Measurements from ENCODE around the gene BICC1. TPM values are rescaled to one million over a fixed set of nuclear protein-coding genes. Genes with fewer than 3 reads are reported as not detected.

Gene BICC1
- polyA plus RNA-seq, 3 donors = 68.7 to 110 (median 73.0) TPM

DNA sequence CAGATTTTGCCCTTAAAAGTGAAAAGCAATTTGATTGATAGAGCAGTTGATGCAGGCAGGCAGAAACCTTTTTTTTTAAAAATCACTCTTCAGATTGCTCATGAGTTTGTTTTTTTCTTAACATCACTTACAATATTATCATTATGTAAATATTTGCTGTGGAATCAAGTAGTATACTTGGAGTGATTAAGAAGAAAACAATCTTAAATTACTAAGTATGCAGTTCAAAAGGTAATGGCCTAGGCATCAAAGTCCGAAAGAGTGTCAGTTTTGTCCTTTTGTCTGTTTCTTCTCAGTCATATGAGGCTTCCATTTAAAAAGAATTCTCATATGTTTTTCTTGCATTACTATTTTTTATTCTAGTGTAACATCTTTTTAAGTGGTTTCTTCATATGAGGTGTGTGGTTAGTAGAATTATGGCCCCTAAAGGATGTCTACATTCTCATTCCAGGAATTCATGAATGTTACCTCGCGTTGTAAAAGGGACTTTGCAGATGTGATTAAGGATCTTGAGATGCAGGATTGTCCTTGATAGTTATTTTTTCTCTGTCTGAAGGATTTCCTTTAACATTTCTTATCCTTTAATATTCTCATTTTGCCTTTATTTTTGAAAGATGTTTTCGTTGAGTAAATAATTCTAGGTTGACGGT, 44.0 kb downstream of the BICC1 start:
- DNase-seq = no peak

DNA sequence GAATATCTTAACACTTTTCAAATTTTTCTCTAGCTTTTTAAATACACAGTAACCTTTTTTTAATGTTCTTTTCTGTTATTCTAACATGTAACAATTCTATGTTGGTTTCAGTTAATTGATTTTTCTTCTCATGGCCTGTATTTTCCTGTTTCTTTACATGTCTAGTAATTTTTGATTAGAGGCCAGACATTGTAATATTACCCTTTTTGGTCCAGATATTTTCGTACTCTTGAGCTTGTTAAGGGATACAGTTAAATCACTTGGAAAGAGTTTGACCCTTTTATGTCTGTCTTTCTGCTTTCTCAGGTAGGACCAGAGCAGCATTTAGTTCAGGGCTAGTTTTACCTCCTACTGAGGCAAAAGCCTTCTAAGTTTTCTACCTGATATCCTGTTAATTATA, 45.0 kb downstream of the BICC1 start:
- DNase-seq = no peak

DNA sequence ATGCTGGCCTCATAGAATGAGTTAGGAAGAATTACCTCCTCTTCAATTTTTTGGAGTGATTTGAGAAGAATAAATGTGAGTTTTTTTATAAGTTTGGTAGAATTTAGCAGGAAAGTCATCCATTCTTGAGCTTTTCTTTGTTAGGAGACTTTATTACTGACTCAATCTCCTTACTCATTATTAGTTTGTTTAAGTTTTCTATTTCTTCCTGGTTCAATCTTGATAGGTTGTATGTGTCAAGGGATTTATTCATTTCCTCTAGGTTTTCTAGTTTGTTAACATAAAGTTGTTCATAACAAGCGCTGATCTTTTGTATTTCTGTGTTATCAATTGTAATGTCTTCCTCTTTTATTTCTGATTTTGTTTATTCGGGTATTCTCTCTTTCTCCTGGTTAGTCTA, 47.4 kb downstream of the BICC1 start:
- DNase-seq = no peak

DNA sequence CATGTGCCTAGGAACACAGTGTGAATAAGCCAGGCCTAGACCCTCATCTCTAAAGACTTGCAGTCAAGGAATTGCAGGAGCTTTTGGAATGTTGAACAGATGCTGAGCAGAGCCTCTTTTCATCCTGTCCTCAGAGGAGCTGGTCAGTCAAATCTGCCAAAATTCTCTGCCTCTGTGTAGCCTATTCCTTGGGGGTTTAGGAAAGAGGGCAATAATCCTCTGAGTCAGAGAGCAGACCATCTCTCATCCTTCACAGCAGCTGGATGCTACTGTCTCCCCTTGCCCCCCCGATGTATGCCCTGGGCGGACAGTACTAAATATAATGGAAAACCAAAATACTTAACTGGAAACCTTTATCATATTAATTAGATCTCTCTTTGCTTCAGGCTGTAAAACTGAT, 52.6 kb downstream of the BICC1 start:
- no peak for DNase-seq

DNA sequence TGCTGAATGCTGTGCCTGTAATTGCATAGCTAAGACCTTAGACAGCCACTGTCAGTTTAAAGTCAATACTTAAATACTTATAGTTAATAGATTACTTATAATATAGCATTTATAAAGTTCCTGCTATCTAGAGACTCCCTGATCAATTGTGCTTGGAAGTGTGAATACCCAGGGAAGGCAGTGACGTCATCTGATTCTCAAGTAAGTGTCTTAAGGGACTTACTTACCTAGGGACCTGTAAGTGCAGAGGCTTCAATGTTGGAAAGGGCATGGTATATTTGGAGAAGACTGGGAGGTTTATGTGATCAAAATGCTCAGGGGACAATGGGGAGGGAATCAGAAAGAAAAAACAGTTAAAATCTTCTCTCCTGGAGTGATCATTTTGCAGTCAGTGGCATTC, 55.0 kb downstream of the BICC1 start:
- no peak for DNase-seq

DNA sequence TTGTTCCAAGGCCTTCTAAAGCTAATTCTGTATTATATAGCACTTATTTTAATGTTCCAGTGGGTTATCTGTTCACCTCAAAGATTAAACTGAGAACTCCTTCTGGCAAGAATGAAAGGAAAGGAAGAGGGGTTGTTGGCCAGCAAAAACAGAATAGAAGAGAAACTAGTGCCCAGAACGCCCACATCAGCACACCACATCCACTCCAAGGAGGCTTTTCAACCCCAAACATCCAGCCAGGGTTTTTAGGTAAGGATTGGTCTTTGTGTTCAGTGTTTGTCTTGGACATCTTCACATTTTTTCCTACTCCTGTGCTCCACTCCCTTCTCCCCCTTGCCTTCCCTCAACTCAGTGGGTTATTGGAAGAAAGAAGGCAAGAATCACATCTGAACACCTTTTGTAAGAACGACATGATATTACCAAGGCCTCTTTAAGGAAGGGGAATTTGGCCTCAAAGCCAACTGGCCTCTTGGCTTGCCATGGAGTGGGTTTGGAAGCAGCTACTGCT, 55.8 kb downstream of the BICC1 start:
- DNase-seq = no peak

DNA sequence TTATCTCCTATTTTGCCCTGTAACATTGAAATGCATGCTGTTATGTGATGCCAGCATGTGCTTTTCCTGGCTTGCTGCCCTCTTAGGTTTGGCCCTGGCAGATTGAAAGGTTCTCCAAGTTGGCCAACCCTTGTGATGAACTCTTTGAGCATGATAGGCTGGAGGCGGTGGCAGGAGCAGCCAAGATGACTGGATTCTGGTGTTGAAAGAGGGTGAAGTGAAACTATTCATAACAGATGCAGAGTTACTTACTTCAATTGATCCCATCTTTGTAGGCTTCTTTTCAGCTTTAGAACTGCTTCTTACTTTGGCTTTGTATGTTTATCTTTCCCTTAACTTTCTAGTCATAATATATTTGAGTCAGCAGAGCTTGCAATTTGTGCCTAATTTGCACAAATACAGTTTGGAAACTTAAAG, 57.6 kb downstream of the BICC1 start:
- DNase-seq = no peak

DNA sequence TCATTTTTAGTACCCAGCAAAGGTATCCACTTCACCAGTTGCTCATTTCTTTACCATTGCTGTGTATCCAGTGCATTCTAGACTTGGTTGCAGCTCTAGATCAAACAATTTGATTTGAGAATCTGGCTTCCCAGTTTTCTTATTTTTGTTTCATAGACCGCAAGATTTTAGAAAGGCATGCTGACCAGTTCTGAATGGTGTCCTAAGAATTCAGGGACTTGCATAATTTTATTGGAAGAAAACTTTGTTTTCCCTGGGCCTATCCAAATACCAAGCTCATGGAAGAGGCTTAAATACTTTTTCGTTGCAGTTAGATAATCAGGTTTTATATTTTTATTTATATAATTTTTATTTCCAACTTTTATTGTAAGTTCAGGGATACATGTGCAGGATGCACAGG, 58.3 kb downstream of the BICC1 start:
- DNase-seq = no peak

DNA sequence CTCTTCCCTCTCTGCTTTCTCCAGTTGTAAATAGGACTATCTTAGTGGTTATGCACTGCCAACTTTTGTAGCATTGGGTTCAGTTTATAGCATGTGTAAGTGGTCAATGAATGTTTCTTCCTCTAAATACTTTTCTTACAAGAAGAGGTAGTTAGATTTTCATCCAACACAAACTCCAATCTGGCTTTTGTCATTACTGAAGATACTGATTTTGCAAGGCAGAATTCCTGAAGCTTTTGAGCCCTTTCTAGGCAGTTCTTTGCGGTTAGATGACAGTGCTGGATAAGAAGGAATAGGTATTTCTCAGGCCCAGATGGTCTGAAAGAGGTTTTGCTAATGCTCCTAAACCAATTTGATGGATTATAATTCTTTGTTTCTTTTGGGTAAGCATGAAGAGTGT, 60.5 kb downstream of the BICC1 start:
- no peak for DNase-seq

DNA sequence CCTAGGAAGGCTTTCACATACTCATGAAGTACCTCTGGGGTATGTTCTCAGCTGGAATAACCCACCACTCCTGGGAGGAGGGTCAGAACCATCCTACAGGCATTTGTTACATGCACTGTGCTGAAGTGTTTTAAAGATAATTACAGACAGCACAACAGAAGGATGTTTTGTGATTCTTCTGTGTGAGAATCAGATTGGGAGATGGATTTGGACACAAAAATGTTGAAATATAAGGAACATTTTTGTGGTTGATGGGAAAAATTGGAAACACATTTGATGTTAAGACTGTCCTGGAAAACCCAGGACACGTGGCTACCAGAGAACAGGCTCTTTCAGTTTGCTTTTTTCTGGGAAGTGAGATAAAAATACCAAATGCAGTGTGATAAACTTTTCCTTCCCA, 61.4 kb downstream of the BICC1 start:
- DNase-seq = no peak

DNA sequence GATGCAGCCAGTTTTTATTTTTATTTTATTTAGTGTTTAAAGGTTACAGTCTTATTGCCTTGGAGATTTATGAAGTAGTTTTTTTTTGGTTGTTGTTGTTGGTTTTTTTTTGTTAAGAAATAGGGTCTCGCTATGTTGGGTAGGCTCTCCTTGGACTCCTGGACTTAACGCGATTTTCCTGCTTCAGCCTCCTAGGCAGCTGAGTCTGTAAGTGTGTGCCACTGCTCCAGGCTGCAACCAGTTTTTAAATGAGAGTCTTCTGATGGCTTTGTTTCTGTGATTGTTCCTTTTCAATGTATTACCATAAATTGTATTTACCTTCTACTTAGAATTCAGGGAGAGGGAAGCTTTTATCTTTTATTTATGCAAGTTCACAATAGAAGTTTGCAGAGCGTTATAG, 62.8 kb downstream of the BICC1 start:
- DNase-seq = no peak

DNA sequence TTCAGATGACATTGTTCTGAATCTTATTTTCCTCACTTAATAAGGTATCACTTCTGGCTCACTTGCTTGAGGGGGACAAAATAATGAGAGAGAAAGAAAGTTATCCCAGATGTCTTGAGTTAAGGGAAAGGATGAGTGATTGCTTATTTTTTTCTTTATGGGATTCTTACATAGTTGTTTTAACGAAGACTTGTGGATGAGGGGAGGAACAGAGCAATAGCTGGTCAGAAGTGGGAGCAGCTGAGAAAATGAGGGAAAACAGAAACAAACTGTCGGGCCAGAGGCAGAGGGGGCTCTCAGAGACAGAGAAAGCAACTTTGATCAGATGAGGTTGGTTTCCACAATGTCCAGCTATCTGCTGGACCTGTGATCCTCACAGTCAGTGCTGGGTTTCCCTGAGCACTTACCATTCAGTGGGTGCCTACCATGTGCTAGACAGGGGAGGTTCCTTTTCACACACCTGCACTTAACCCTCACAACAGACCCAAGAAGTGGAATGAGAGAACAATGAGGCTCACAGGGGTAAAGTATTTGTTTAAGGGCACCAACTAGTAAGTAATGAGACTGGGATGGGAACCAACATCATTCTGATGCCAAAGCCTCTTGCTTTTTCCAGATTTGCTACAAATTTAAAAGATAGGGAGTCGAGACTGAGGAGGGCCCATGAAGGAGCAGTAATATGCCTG, 64.2 kb downstream of the BICC1 start:
- no peak for DNase-seq

DNA sequence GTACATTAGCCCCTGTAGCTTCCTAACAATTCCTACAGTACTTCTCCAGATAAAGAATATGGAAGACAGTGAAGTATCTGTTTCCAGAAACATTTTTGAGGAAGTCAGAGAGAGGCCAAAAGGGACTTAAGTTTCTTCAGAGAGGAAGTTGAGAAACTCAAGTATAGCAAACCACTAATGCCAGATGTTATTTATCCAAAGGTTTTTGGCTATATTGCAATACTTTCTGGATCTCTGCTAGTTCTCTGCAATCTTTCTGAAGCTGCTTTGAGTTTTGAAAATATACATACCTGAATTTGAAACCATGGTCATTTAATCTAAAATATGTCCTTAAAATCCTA, 64.7 kb downstream of the BICC1 start:
- peak; percentile 45 for DNase-seq

DNA sequence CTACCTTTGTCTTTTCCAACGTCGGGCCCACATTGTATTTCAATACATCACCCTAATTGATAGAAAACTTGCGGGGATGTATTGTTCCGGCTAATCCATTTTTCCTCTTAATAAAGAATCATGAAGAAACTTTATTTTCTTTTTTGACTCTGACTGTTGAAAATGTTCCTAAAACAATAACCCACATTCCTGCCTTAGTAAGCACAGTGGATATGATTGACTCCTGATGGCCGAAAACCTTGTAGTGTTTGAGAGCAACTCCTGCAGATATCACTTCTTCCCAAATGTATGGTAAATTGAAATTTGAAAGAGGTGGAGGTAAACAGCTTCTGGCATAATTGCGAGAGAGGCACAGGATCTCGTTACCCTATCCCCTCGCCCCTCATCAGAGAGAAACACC, 65.7 kb downstream of the BICC1 start:
- DNase-seq = no peak

DNA sequence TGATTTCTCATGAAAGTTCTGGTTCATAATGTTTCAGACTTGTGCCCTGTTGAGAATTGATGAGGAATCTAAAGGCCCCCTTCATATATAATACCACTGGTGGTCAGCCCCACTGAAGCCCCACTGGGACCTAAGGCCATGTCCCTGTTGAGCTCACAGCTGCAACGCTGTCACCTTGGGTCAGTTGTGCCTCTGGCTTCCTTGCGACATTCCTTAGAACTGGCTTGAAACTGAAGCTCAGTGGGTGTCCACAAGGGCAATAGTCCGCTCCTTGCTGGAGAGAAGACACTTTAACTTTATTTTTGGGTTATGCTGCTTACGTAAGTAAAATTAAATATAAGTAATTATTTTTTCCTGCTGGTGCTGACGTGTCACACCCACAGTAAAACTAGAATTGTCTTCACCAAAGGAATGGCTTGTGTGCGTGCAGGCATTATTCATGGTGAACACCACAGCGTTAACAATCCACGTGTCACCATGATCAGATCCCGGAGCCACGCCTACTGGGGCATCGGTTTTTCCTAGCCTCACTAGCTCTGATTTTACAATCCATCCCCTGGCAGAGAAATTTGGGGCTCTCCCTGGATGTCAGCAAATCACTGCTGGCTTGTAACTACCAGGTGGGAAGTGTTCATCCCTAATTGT, 66.5 kb downstream of the BICC1 start:
- DNase-seq = no peak

DNA sequence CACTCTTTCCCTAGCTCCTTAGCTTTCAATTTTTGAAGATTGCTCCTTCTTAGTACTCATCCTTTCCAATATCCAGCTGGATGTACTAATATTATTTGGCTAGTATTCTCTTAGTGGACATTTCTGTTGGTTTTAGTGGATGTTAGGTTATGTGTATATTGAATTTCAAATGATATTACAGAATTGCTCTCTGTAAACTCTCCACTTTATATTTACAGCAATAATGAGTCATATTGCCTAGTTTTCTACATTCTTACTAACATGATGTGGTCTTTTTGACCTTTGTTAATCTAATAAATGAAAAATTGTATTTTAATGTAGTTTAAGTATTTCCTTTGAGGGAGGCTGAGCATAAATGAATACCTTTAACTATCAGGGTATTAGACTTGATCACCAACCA, 69.4 kb downstream of the BICC1 start:
- no peak for DNase-seq

DNA sequence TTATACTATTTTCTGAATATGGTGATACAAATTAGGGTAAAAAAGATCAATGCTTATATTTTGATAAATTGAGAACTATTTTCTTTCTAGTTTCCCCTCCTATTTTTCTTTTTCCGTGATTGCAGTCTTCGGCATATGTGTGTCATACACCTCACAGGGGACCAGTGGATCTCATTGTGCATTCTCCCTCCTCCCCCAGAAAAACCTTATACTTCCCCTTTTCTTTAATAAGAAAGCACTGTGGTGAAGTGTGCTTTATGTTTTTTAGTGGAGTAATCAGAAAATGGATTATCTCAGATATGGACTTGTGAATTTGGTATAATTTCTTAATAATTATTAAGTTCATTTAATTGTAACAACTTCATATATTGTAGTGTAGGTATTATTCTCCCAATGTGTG, 72.8 kb downstream of the BICC1 start:
- no peak for DNase-seq

DNA sequence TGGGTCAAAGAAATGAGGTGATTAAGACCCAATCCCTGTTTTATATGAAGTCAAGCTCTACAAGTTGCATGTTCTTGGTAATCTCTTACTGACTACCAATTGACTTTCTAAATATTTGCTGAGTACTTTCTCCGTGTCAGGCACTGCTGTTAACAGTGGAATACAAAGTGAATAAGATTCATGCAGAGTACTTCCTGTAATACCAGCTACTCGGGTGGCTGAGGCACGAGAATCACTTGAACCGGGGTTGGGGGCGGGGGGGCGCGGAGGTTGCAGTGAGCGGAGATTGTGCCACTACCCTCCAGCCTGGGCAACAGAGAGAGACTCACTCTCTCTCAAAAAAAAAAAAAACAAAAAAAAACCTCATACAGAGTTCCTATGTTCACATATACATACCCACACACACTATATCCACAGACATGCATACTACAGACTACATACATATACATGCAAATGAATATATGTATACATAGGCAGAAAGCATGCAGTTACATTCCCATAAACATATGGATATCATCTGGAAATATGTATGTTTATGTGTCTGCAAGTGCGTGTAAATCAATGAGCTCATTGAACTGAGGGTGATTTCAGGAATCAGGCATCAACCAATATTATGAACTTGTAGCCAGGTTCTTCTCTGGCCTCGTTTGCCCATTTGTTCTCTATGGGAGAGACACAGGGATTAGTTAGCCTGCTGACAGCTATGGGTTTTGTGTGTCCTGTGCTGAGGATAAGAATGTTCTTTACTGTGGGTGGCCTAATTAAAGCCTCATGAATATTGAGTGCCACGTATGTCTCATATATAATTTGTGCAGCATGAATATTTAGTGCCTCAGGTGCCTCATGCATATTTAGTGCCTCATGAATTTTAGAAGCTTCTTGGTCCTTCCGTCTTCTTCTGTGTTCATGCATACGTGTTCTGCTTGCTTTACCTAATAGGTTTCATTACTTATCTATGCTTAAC, 73.9 kb downstream of the BICC1 start:
- DNase-seq = no peak

DNA sequence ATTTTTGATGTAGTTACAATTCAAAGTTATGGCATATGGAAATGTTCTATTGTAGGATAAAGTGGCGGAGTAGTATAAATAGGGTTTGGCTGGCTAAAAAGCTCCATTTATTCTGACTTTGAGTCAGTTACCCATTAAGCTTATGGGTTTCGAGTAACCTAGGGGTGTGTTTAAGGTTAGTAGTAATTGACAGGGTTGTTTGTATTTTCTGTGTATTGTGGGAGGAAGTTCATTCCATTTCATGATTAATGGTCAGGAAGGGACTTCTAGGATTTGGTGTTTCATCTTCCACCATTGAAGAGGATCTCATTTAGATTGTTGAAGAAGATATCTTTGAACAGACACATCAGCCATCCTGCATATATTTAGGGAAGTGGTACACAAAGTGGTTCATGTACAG, 75.0 kb downstream of the BICC1 start:
- no peak for DNase-seq

DNA sequence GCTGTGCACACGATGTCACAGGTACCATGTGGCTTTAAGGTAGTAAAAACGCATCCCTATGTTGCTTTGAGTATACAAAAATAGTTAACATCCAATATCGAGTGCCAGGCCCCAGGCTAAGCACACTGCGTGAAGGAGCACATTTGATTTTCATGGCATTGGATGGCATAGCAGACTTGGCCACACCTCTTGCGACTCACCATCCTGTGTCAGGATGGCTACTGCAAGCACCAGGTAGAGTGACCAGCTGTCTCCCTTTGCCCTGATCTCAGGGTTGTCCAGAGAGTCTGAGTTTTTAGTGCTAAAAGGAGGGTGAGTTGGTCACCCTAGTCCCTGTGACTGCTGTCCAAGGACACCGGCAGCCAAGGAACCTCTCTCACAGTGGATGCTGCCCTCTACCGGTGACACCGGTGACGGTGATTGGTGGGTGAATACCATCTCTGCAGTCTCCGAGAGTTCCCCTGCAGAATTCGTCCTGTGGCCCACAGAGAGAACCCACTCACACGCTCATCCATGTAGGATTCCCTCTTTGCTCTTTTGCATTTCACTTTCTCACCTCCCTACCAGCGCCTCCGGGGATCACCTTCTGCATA, 76.1 kb downstream of the BICC1 start:
- DNase-seq = no peak

DNA sequence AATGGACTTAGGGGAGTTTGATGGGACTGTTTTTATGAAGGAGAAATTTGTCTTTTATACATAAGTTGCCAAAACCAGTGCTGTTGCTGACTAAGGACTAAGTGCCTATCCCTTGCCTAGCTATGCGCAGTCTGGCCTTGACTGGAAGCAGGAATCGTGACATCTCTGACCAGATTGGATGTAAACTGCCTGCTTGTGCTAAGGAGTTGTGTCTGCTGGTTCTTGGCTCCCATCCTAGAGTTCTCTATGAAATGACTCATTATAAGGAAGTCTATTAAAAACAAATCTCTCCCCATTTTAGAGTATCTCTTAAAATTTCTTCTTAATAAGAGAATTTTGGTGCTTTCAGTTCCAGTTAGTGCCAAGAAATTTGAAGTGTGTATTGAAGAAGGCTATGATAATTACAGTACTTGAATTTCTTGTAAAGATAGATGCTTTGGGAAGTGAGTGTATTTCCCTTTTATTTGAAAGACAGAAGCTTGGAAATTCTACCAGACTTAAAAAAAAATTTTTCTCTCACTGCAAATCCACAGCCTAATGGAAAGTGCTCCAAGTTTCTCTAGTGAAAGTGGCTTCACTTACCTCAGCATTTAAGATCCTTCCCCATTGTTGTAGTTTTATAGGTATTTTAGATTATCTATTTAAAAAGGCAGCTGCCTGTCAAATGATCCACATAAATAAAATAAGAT, 77.6 kb downstream of the BICC1 start:
- peak; percentile 34 for DNase-seq
